SK-N-SH (cell line): ENCODE data around the gene CBS. TPM values are rescaled to one million over a fixed set of nuclear protein-coding genes. Genes with fewer than 3 reads are reported as not detected.
"Not testable (repeated sequence)": the region's sequence is repeated elsewhere in the genome, so short reads cannot be mapped to it uniquely, and the experiment has no call there.

Experiments
- CTCF ChIA-PET: fragments of 300-600, 350-600 bp; formaldehyde crosslinking; extraction: SDS; loops from one replicate; lab custom pipeline; 2021; lab: Yijun Ruan, JAX
- POLR2A ChIA-PET: fragments of 350-600 bp; sonication (Branson Sonifier 250); formaldehyde crosslinking; extraction: SDS; loops from one replicate; lab custom pipeline; 2020; ENCODE audit warnings: antibody characterized with exemption, inconsistent platforms; lab: Yijun Ruan, JAX
- DNase-seq: peaks from one replicate; pipeline ENCODE4 v3.0.0; 2012
- H2AFZ ChIP-seq: fragments of 200-600 bp; sonication (generic); 2 replicates; pipeline ENCODE4 v1.8.1; 2016; ENCODE audit warnings: antibody characterized with exemption, mild to moderate bottlenecking, low read depth
- H3F3A ChIP-seq: fragments of 200-600 bp; sonication (generic); replicated peaks from 2 replicates; pipeline ENCODE3; 2016; ENCODE audit warnings: antibody characterized with exemption, mild to moderate bottlenecking; ENCODE audit not compliant: insufficient read depth
- H3K27ac ChIP-seq, 2 experiments: fragments of 200-500 bp in 1 of 2; fragments of 200-600 bp in 1 of 2; sonication (Bioruptor generic) in 1 of 2; sonication (generic), shearing (Covaris generic) in 1 of 2; 2 replicates each; pipeline versions ENCODE4 v1.5.1 to v1.6.1; 2014 to 2016; ENCODE audit warnings: low read depth in 2 of 2, inconsistent platforms in 1 of 2, low read length in 1 of 2, mild to moderate bottlenecking in 1 of 2, mixed read lengths in 1 of 2
- H3K27me3 ChIP-seq: fragments of 200-600 bp; sonication (generic), shearing (Covaris generic); 2 replicates; pipeline ENCODE4 v1.6.1; 2016; ENCODE audit warnings: mixed run types; ENCODE audit not compliant: insufficient read depth
- H3K36me3 ChIP-seq, 2 experiments: fragments of 200-500 bp in 1 of 2; fragments of 200-600 bp in 1 of 2; sonication (Bioruptor generic) in 1 of 2; sonication (generic) in 1 of 2; replicated peaks in 1 of 2; 2 replicates each; pipeline versions ENCODE3 to v1.5.1; 2014 to 2016; ENCODE audit warnings: low read length in 1 of 2, mild to moderate bottlenecking in 1 of 2; ENCODE audit not compliant: insufficient read depth in 2 of 2, control insufficient read depth in 1 of 2
- H3K4me1 ChIP-seq, 2 experiments: fragments of 200-500 bp in 1 of 2; fragments of 200-600 bp in 1 of 2; sonication (Bioruptor generic) in 1 of 2; sonication (generic), shearing (Covaris generic) in 1 of 2; 2 replicates each; pipeline versions ENCODE4 v1.5.1 to v1.6.1; 2014 to 2016; ENCODE audit warnings: low read depth in 1 of 2, low read length in 1 of 2, mixed run types in 1 of 2; ENCODE audit not compliant: insufficient read depth in 2 of 2, control insufficient read depth in 1 of 2
- H3K4me2 ChIP-seq: fragments of 200-600 bp; sonication (generic), shearing (Covaris generic); 2 replicates; pipeline ENCODE4 v1.6.1; 2017; ENCODE audit warnings: mixed run types
- H3K4me3 ChIP-seq, 2 experiments: fragments of 200-500 bp in 1 of 2; fragments of 200-600 bp in 1 of 2; sonication (Bioruptor generic) in 1 of 2; sonication (generic), shearing (Covaris generic) in 1 of 2; 2 replicates each; pipeline versions ENCODE4 v1.5.1 to v1.8.1; 2014 to 2016; ENCODE audit warnings: low read depth in 2 of 2, inconsistent platforms in 1 of 2, low read length in 1 of 2, mild to moderate bottlenecking in 1 of 2, mixed read lengths in 1 of 2, moderate library complexity in 1 of 2
- H3K79me2 ChIP-seq: fragments of 200-600 bp; sonication (generic); 2 replicates; pipeline ENCODE4 v1.8.1; 2017; ENCODE audit warnings: mild to moderate bottlenecking; ENCODE audit not compliant: insufficient read depth
- H3K9ac ChIP-seq: fragments of 200-600 bp; sonication (generic); 2 replicates; pipeline ENCODE4 v1.6.1; 2017; ENCODE audit warnings: mixed run types
- H3K9me2 ChIP-seq: fragments of 200-600 bp; sonication (generic); 2 replicates; pipeline ENCODE4 v1.6.1; 2017; ENCODE audit warnings: mixed run types
- H3K9me3 ChIP-seq: fragments of 200-600 bp; sonication (generic); 2 replicates; pipeline ENCODE4 v1.6.1; 2017; ENCODE audit warnings: mixed run types, mild to moderate bottlenecking, moderate library complexity
- H4K20me1 ChIP-seq: fragments of 200-600 bp; sonication (generic); 2 replicates; pipeline ENCODE4 v1.6.1; 2017; ENCODE audit warnings: mild to moderate bottlenecking, mixed run types; ENCODE audit not compliant: insufficient read depth
- CHD2 ChIP-seq: fragments of 150-350 bp; IDR thresholded peaks from 2 replicates; pipeline ENCODE4 v1.6.1; 2018; ENCODE audit warnings: low read length; ENCODE audit not compliant: partially characterized antibody
- CTCF ChIP-seq: fragments of 200-600 bp; sonication (generic); IDR thresholded peaks from 2 replicates; pipeline ENCODE4 v1.6.1; 2017; ENCODE audit warnings: antibody characterized with exemption, mild to moderate bottlenecking, moderate library complexity
- EZH2phosphoT487 ChIP-seq: fragments of 200-600 bp; sonication (generic); IDR thresholded peaks from 2 replicates; pipeline ENCODE4 v1.6.1; 2017; ENCODE audit warnings: low read depth, mixed run types, mild to moderate bottlenecking, antibody characterized with exemption, moderate library complexity, borderline replicate concordance
- FOSL2 ChIP-seq: IDR thresholded peaks from 2 replicates; pipeline ENCODE4 v1.4.0; 2012; ENCODE audit warnings: low read depth, mild to moderate bottlenecking, moderate library complexity, borderline replicate concordance
- FOXJ3 ChIP-seq: sonication (generic); formaldehyde crosslinking; IDR thresholded peaks from 2 replicates; pipeline ENCODE4 v1.5.1; 2020; ENCODE audit warnings: mild to moderate bottlenecking, missing genetic modification reagents
- FOXM1 ChIP-seq: IDR thresholded peaks from 2 replicates; pipeline ENCODE4 v1.4.0; 2012; ENCODE audit warnings: low read depth, mild to moderate bottlenecking
- GATA2 ChIP-seq: sonication (generic); formaldehyde crosslinking; IDR thresholded peaks from 2 replicates; pipeline ENCODE4 v1.5.0; 2020; ENCODE audit warnings: mild to moderate bottlenecking, missing genetic modification reagents
- IRF3 ChIP-seq: fragments of 150-350 bp; IDR thresholded peaks from 2 replicates; pipeline ENCODE4 v1.6.1; 2016; ENCODE audit warnings: mild to moderate bottlenecking, low read depth, low read length
- MEF2A ChIP-seq: IDR thresholded peaks from 2 replicates; pipeline ENCODE4 v1.4.0; 2012; ENCODE audit warnings: low read depth, borderline replicate concordance
- MXI1 ChIP-seq: IDR thresholded peaks from 2 replicates; pipeline ENCODE4 v1.6.1; 2012; ENCODE audit warnings: mild to moderate bottlenecking, low read depth, low read length, improper control_type of control experiment
- NFIC ChIP-seq: IDR thresholded peaks from 2 replicates; pipeline ENCODE4 v1.4.0; 2012; ENCODE audit warnings: borderline replicate concordance
- PBX3 ChIP-seq: IDR thresholded peaks from 2 replicates; pipeline ENCODE4; 2012
- RAD21 ChIP-seq: IDR thresholded peaks from 2 replicates; pipeline ENCODE4 v1.6.1; 2012; ENCODE audit warnings: mild to moderate bottlenecking, low read length
- REST ChIP-seq: IDR thresholded peaks from 2 replicates; pipeline ENCODE4 v1.6.1; 2012; ENCODE audit warnings: mild to moderate bottlenecking, low read depth, low read length, moderate library complexity
- SMC3 ChIP-seq: IDR thresholded peaks from 2 replicates; pipeline ENCODE4 v1.6.1; 2012; ENCODE audit warnings: low read depth, low read length, improper control_type of control experiment
- TCF12 ChIP-seq: IDR thresholded peaks from 2 replicates; pipeline ENCODE4 v1.4.0; 2012
- TEAD4 ChIP-seq: IDR thresholded peaks from 2 replicates; pipeline ENCODE4 v1.4.0; 2012; ENCODE audit warnings: mild to moderate bottlenecking, borderline replicate concordance; ENCODE audit not compliant: insufficient read depth
- USF1 ChIP-seq: IDR thresholded peaks from 2 replicates; pipeline ENCODE4 v1.4.0; 2012; ENCODE audit warnings: low read depth, borderline replicate concordance
- USF2 ChIP-seq: fragments of 150-350 bp; IDR thresholded peaks from 2 replicates; pipeline ENCODE4 v1.6.1; 2017; ENCODE audit warnings: antibody characterized with exemption, low read length, low read depth, borderline replicate concordance
- WGBS: methylation state at CpG from one replicate; pipeline ENCODE4 v1.1.6; 2017; ENCODE audit warnings: low lambda C conversion rate; 5-methylcytosine and 5-hydroxymethylcytosine counted together
- polyA plus RNA-seq, 3 experiments: library from polyadenylated mRNA; depleted of rRNA; stranded (reverse); fragments of >200 nt; gene quantifications; 2 replicates each; pipeline ENCODE4 v1.2.3, GENCODE V29; 2012

Gene CBS
- polyA plus RNA-seq, 1 of the 3 experiments (the other 2 are of a cell fraction), result 15.1 TPM

GRCh38 chr21:43006874-43007208 is 68.8 kb downstream of the CBS start:
- no peak overlapping the region for H3K27ac ChIP-seq
- no peaks in the 10 kb centered on the region for H3K9me2 ChIP-seq
- no peak overlapping the region for H3K4me2 ChIP-seq
- ChIA-PET POLR2A (no interaction called here), CTCF (interaction anchor here (0.6 to 1.2 kb wide), 2 partner anchors 11 to 24 kb away, joined by 3 read pairs; no protein-coding TSS in a partner anchor)
- H2AFZ ChIP-seq, result no peak overlapping the region
- no peak overlapping the region for H3K9ac ChIP-seq
- TF ChIP-seq TCF12 (no peak), FOSL2 (no peak), GATA2 (CRISPR knock-in tag) (no peak), USF1 (no peak), FOXJ3 (CRISPR knock-in tag) (no peak), TEAD4 (no peak), REST (no peak), SMC3 (no peak), CHD2 (no peak), USF2 (no peak), EZH2phosphoT487 (no peak), CTCF (no peak), NFIC (no peak), FOXM1 (no peak), RAD21 (no peak), MEF2A (no peak), MXI1 (no peak), PBX3 (no peak), IRF3 (no peak)
- H4K20me1 ChIP-seq, result no peaks in the 10 kb centered on the region
- H3F3A ChIP-seq, result no peaks in the 10 kb centered on the region
- no peaks in the 10 kb centered on the region for H3K79me2 ChIP-seq
- no peaks in the 10 kb centered on the region for H3K9me3 ChIP-seq
- no peaks in the 10 kb centered on the region for H3K27me3 ChIP-seq
- WGBS, result 82% methylated on average over 4 of the region's 4 CpGs
- H3K4me3 ChIP-seq, result no peak overlapping the region
- peaks cover 0 to 3% of the 10 kb centered on the region in 2 experiments; a peak in 1 of 4 replicates for H3K4me1 ChIP-seq
- peaks cover 4 to 8% of the 10 kb centered on the region in 2 experiments for H3K36me3 ChIP-seq
- DNase-seq, result no peak

GRCh38 chr21:43006051-43006873 is 69.4 kb downstream of the CBS start:
- H3K27ac ChIP-seq, H2AFZ ChIP-seq, H4K20me1 ChIP-seq, H3K9me2 ChIP-seq, H3K9me3 ChIP-seq, H3K27me3 ChIP-seq, H3K4me1 ChIP-seq, H3K79me2 ChIP-seq, H3K4me3 ChIP-seq, H3K9ac ChIP-seq, H3F3A ChIP-seq, DNase-seq, POLR2A ChIA-PET, H3K4me2 ChIP-seq, H3K36me3 ChIP-seq: not testable (repeated sequence)
- CTCF ChIA-PET, result interaction anchor here (0.6 to 1.2 kb wide), 2 partner anchors 11 to 25 kb away, joined by 3 read pairs; no protein-coding TSS in a partner anchor
- 84% methylated on average over 14 of the region's 14 CpGs for WGBS
